GM19395 (cell line): ENCODE data around the gene CNOT3.

Source experiments
- ATAC-seq: cut with Tn5 transposase; IDR thresholded peaks from one replicate; pipeline ENCODE4 v1.9.1; 2021; ENCODE audit warnings: mild to moderate bottlenecking, moderate library complexity; ENCODE audit not compliant: unreplicated experiment

Gene CNOT3

GRCh38 chr19:54115109-54116063, 22.2 kb upstream of the CNOT3 start, which contains the start of the genes PRPF31 and TFPT:
PRPF31 (plus strand) TSS chr19:54115754; CDS start chr19:54118279, 2,525 bp downstream.
TFPT (minus strand) TSS chr19:54115657; CDS start chr19:54115269, 388 bp downstream.
- peak; percentile 82 for ATAC-seq

DNA sequence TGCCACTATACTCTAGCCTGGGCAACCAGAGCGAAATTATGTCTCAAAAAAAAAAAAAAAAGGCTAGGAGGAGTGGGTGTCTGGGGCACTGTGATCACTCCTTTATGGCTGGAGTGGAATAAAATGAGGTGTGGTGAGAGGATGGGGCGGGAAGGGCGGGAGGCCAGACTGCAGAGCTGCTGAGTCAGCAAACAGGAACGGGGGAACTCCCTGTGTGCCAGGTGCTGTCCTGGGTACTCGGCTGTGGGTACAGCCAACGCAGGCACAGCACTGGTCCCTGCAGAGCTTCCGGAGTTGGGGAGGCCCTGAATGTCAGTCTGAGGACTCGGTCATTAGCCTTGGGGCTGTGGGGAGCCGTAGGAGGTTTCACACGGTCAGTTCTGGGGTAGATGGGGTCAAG, 16.3 kb upstream of the CNOT3 start:
- no peak for ATAC-seq

- ATAC-seq, result no peak
Observed at GRCh38 chr19:54123682-54124081, 13.9 kb upstream of the CNOT3 start.

- no peak for ATAC-seq
Observed at GRCh38 chr19:54124393-54124792, 13.2 kb upstream of the CNOT3 start.

GRCh38 chr19:54125713-54126112, 11.8 kb upstream of the CNOT3 start:
- ATAC-seq, result no peak

DNA sequence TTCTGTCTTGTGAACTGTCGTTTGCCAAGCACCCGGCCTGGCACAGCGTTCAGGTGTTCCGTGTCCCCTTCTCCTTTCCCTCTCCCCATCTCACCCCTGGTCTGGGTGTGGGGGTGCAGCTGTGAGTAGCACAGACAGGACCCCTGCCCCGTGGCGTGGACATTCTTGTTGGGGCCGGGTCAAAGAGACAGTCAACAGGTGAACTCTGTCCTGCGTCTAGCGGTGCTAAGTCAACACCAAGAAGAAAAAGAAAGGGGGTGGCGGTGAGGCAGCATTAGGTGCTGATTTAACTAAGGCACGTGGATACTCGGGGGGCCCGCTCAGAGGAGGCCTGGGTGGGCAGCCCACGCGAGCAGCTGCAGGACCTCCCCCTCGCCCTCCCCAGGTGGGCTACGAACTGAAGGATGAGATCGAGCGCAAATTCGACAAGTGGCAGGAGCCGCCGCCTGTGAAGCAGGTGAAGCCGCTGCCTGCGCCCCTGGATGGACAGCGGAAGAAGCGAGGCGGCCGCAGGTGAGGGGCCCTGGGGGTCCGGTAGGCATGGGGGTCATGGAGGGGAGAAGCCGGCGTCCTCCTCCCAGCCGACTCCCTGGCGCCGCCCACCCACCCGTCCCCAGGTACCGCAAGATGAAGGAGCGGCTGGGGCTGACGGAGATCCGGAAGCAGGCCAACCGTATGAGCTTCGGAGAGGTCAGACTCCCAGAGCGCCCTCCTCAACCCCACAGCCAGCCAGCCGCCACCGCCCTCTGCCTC, 9.7 kb upstream of the CNOT3 start:
- no peak for ATAC-seq

GRCh38 chr19:54128441-54128725, 9.2 kb upstream of the CNOT3 start:
- ATAC-seq, result no peak

DNA sequence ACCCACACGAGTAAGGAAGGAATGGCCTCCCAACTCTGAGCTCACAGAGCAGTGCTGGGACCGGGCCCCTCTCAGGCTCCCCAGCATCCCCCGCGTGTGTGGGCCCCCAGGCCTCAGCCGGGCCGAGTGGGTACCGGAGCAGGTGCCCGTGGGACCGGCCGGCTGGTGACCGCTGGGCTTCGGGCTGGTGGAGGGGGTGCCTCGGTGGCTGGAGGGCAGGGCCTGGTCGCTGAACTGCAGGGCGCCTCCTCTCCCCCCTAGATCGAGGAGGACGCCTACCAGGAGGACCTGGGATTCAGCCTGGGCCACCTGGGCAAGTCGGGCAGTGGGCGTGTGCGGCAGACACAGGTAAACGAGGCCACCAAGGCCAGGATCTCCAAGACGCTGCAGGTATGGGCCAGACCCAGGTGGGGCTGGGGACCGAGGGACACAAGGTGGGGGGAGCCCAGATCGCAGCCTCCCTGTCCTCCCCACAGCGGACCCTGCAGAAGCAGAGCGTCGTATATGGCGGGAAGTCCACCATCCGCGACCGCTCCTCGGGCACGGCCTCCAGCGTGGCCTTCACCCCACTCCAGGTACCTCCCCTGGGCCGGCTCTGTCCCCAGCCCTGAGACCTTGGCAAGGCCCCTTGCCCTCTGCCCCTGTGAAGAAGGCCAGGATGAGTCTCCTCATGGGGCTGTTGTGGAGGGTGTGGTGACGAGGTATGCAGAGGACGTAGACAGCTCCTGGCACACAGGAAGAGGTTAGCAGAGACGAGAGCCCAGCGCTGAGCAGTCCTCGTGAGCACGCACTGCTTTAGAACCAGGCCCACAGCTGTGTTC, 8.6 kb upstream of the CNOT3 start:
- ATAC-seq, result no peak

DNA sequence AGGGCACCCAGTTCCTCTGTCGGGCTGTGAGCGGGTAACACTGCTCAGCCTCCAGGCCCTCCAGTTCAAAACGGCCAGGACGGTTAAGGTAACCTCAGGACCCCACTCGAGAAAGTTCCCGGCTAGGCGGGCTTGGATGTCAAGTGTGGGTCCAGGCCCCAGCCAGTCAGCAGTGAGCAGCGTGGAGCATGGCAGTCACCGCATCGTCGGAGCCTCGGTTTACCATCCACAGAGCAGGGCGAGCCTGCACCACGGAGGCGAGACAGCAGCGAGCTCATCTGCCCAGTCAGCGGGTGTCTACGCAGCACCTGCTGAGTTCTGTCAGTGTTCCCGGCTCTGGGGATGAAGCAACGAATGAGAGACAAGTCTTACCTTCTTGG, 8.0 kb upstream of the CNOT3 start:
- ATAC-seq, result no peak

DNA sequence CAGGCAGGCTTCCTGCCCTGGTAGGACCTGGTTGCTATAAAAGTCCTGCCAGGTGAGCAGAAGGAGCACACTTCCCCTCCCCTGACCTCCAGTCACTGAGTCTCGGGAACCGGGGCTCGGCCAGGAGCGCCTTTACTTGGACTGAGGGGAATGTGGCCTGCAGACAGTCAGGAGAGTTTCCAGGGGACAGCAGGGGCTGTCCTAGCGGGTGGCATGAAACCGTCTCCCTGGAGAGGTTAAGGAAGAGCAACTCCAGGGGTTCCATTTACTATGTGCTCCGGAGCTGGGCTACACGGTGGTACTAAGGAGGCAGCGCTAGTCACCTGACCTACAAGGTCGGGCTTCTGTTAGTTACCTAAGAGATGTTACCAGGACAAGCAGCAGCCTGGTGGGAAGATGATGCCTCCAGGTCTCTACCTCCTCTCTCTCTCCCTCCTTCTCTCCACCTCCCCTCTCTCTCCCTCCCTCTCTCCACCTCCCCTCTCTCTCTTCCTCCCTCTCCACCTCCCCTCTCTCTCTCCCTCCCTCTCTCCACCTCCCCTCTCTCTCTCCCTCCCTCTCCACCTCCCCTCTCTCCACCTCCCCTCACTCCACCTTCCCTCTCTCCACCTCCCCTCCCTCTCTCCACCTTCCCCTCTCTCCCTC, 4.1 kb upstream of the CNOT3 start:
- ATAC-seq, result no peak

GRCh38 chr19:54133957-54134590, 3.5 kb upstream of the CNOT3 start:
- ATAC-seq, result no peak

GRCh38 chr19:54136086-54136863, 1.3 kb upstream of the CNOT3 start:
- ATAC-seq, result peak; percentile 2

DNA sequence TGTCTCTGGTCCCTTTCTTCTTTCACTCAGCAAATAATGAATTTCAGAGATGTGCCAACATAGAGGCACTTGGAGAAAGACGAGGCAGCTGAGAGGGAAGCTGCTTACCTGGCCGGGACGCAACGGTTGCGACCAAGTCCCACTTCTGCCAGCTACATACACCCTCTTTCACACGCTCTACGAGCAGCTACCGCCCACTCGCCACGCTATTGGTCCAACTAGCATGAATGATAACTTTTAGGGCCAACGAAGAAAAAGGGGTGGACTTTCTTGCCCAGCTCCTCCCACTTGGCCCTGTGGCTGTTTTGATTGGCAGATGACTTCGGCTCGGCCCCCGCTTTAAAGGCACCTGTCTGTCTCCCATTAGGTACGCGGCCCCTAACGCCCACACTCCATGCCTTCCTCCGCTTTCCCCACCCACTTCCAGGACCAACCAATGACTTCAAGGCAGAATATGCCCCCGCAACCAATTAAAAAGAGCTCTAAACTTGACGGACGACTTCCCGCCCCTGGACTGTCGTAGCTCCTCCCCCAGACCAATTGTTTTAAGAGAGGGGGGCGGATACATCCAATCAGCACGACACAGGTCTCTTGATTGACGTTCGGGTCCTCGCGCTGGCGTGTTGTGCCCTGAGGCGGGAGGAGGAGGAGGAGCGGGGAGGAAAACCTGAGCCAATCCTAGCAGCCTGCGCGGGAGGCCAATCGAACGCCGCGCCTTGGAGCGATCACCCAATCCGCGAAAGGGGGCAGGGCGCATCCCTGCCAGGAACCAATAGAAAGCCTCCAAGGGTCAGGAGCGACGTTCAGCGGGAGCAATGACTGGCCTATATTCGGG, 481 bp upstream of the CNOT3 start:
- ATAC-seq, result peak; percentile 82

GRCh38 chr19:54138489-54139256, 1.1 kb downstream of the CNOT3 start:
- no peak for ATAC-seq

- ATAC-seq, result no peak
Observed at GRCh38 chr19:54141356-54141755, 3.8 kb downstream of the CNOT3 start.

GRCh38 chr19:54142166-54142780, 4.7 kb downstream of the CNOT3 start:
- ATAC-seq, result no peak

- ATAC-seq, result no peak
Observed at GRCh38 chr19:54145541-54146158, 8.1 kb downstream of the CNOT3 start.
